HT-29 (cell line): Measurements from ENCODE around the gene ABCA4. TPM values are rescaled to one million over a fixed set of nuclear protein-coding genes. Genes with fewer than 3 reads are reported as not detected.
"Not testable (repeated sequence)": the region's sequence is repeated elsewhere in the genome, so short reads cannot be mapped to it uniquely, and the experiment has no call there.

Experiments
- DNase-seq: peaks from one replicate; pipeline ENCODE4 v3.0.0-alpha.2; 2015; ENCODE audit warnings: low spot score
- total RNA-seq: library from RNA; depleted of rRNA; stranded (reverse); fragments of >200 nt; shearing (Covaris generic); gene quantifications from 2 replicates; pipeline ENCODE4 v1.2.3, GENCODE V29; 2014; rRNA removed

The ABCA4 gene
- total RNA-seq, 1 experiment from 2014 or later = not detected

DNA sequence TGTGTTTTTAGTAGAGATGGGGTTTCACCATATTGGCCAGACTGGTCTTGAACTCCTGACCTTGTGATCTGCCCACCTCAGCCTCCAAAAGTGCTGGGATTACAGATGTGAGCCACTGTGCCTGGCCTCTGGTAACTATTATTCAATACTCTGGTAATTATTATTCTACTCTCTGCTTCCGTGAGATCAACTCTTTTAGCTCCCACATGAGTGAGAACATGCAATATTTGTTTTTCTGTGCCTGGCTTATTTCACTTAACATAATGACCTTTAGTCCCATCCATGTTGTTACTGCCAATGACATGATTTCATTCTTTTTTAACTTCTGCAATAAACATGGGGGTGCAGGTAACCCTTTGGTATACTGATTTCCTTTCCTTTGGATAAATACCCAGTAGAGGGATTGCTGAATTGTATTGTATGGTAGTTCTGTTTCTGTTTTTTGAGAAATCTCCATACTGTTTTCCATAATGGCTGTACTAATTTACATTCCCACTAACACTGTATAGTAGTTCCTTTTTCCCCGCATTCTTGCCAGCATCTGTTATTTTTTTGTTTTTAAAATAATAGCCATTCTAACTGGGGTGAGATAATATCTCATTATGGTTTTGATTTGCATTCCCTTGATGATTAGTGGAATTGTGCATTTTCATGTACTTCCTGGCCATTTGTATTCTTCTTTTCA is 173.8 kb downstream of the ABCA4 start:
- DNase-seq = not testable (repeated sequence)

Other genes starting within 250 kb of the ABCA4 start
- gene DNTTIP2, start 241.9 kb downstream of the ABCA4 start, total RNA-seq = 15.1 and 15.4 TPM in 2 replicates
- 6.7 and 7.9 TPM in 2 replicates for gene GCLM, start 211.7 kb downstream of the ABCA4 start, total RNA-seq
- 18.6 and 22.6 TPM in 2 replicates for gene ARHGAP29, start 116.4 kb upstream of the ABCA4 start, total RNA-seq